Testis (tissue), 2 donors: ENCODE results near the gene SH3RF2.

Source experiments
- POLR2A ChIP-seq: fragments of 450-650 bp; IDR thresholded peaks from one replicate; pipeline ENCODE4 v1.6.1; 2017; ENCODE audit warnings: antibody characterized with exemption, mild to moderate bottlenecking, moderate library complexity
- TF ChIP-seq, protein P1 (sequence below), 3 experiments: fragments of 450-650 bp in 2 of 3; fragments of 200-600 bp in 1 of 3; sonication (generic) in 1 of 3; IDR thresholded peaks; one replicate each; pipeline ENCODE4 v1.5.1; 2016 to 2019; ENCODE audit warnings: antibody characterized with exemption in 3 of 3, mild to moderate bottlenecking in 2 of 3, moderate library complexity in 1 of 3

DNA sequence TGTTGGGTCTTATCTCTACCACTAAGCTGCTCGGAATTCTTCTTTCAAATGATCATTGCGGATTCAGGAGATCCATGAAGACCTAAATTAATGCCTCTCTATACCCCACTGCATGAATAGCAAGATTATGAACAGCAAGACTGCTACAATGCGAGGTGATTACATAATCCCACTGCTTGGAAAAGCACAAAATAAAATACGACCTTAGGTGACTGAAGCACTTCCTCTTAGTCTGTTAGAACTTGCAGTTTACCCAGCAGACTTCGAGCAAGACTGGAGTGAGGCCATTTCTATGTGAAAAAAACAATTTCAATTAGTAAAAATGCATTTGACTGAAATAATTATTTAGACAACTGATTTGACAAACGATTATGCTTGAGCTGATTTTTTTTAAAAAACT, 59.8 kb downstream of the SH3RF2 start:
- no peak for TF ChIP-seq POLR2A
- TF ChIP-seq, protein P1, sequence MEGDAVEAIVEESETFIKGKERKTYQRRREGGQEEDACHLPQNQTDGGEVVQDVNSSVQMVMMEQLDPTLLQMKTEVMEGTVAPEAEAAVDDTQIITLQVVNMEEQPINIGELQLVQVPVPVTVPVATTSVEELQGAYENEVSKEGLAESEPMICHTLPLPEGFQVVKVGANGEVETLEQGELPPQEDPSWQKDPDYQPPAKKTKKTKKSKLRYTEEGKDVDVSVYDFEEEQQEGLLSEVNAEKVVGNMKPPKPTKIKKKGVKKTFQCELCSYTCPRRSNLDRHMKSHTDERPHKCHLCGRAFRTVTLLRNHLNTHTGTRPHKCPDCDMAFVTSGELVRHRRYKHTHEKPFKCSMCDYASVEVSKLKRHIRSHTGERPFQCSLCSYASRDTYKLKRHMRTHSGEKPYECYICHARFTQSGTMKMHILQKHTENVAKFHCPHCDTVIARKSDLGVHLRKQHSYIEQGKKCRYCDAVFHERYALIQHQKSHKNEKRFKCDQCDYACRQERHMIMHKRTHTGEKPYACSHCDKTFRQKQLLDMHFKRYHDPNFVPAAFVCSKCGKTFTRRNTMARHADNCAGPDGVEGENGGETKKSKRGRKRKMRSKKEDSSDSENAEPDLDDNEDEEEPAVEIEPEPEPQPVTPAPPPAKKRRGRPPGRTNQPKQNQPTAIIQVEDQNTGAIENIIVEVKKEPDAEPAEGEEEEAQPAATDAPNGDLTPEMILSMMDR (IDR thresholded peaks at IDR 0.05): no peak
